Measurements from ENCODE around the gene BCL2. TPM values are rescaled to one million over a fixed set of nuclear protein-coding genes. Genes with fewer than 3 reads are reported as not detected.

Gene BCL2
- total RNA-seq, 2 donors from 2014 or later: 14.8 to 38.4 TPM

DNA sequence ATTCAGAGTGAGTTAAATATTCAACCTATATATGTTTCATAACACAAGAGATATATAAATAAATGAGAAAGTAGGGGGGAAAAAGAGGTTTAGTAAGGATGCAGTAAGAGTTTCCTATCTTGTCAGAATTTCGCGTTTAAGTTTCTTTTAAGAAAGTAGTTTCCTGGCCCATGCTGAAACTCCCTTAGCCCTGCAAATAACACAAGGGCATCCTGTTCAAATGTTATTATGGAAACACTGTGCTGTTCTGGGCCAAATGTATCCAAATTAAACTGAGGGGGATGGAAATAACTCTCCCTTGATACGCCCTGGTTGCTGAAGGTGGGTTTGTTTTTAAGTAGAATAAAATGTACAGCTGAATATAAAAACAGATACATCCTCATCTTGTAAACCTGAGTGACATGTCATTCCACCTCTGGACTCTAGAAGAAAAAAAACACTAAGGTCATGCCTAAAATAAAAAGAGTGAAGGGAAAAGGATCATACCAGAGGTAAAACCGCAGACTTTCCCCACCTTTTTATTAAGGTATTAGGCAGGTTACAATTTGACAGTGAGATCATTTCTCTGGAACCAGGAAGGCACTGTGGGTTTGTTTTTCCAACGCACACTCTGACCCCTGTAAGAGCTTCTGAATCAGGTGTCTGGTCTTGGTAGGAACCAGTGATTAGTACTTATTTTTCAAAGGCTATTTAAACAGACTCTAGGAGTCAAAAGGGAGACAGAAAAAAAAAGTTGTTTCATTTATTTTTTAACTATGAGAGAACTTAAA, 16.7 kb downstream of the BCL2 start:
- TF ChIP-seq POLR2A (IDR thresholded peaks at IDR 0.05) (no peak), POLR2AphosphoS5 (IDR thresholded peaks at IDR 0.05) (no peak)
- TF ChIP-seq, protein P1, sequence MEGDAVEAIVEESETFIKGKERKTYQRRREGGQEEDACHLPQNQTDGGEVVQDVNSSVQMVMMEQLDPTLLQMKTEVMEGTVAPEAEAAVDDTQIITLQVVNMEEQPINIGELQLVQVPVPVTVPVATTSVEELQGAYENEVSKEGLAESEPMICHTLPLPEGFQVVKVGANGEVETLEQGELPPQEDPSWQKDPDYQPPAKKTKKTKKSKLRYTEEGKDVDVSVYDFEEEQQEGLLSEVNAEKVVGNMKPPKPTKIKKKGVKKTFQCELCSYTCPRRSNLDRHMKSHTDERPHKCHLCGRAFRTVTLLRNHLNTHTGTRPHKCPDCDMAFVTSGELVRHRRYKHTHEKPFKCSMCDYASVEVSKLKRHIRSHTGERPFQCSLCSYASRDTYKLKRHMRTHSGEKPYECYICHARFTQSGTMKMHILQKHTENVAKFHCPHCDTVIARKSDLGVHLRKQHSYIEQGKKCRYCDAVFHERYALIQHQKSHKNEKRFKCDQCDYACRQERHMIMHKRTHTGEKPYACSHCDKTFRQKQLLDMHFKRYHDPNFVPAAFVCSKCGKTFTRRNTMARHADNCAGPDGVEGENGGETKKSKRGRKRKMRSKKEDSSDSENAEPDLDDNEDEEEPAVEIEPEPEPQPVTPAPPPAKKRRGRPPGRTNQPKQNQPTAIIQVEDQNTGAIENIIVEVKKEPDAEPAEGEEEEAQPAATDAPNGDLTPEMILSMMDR (IDR thresholded peaks at IDR 0.05): no peak
- H3K4me1 ChIP-seq (replicated peaks): no peaks in the 10 kb centered on the region
- DNase-seq (ENCODE audit: low spot score): no peak
- H3K36me3 ChIP-seq: no peaks in the 10 kb centered on the region
- H3K27me3 ChIP-seq (replicated peaks; ENCODE audit: insufficient read depth): no peaks in the 10 kb centered on the region
- intact Hi-C loops (cut with DNase I): no loop called here
- no peak overlapping the region for H3K4me3 ChIP-seq
- 59% methylated on average over 5 of the region's 5 CpGs for WGBS
- H3K9me3 ChIP-seq: no peaks in the 10 kb centered on the region
- H3K27ac ChIP-seq: no peak overlapping the region

DNA sequence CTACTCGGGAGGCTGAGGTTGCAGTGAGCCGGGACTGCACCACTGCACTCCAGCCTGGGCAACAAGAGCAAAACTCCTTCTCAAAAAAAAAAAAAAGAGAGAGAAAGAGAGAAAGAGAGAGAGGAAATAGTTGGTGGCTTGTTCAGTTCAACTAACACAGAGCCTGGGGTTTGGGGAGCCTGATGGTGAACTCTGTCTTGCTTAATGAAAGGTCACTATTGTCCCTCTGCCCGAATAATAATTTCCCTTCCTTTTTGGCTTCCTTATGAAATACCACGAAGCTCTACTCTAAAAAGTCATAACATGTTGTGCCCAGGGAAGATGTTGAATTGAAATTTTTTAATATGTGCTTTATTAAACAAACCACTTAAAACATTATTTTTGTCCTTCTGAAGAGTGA, 17.3 kb downstream of the BCL2 start:
- intact Hi-C loops (cut with DNase I): no loop called here
- no peak for DNase-seq (ENCODE audit: low spot score)
- 68% methylated on average over 4 of the region's 4 CpGs for WGBS
- Histone ChIP-seq H3K27ac (no peak overlapping the region), H3K4me3 (no peak overlapping the region), H3K36me3 (no peaks in the 10 kb centered on the region), H3K4me1 (replicated peaks) (no peaks in the 10 kb centered on the region), H3K9me3 (no peaks in the 10 kb centered on the region), H3K27me3 (replicated peaks; ENCODE audit: insufficient read depth) (no peaks in the 10 kb centered on the region)
- no peak for TF ChIP-seq POLR2AphosphoS5 (IDR thresholded peaks at IDR 0.05)
- TF ChIP-seq POLR2A (IDR thresholded peaks at IDR 0.05): no peak
- TF ChIP-seq, protein P1 (IDR thresholded peaks at IDR 0.05): no peak

DNA sequence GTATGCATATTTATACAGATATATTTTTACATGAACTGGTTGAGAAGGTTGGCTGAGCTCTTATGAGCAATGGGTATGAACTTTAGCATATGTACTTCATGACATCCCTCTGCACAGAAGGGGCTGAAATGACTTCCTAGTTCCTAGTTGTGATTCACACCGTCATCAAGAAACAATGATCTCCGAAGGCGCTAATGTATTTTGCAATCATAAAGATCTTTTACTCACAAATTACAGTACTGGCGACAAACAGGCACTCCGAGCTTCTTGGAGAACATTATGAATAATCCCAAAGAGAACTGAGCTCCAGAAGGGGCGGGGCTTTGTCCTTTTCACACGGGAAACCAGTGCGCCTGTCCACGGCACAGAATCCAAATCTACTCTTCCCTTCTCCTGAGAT, 18.1 kb downstream of the BCL2 start:
- DNase-seq (ENCODE audit: low spot score): no peak
- TF ChIP-seq POLR2AphosphoS5 (IDR thresholded peaks at IDR 0.05) (no peak), POLR2A (IDR thresholded peaks at IDR 0.05) (no peak)
- TF ChIP-seq, protein P1 (IDR thresholded peaks at IDR 0.05): no peak
- intact Hi-C loops (cut with DNase I): no loop called here
- Histone ChIP-seq H3K27me3 (replicated peaks; ENCODE audit: insufficient read depth) (no peaks in the 10 kb centered on the region), H3K27ac (no peak overlapping the region), H3K9me3 (no peaks in the 10 kb centered on the region), H3K4me1 (replicated peaks) (no peaks in the 10 kb centered on the region), H3K4me3 (no peak overlapping the region), H3K36me3 (no peaks in the 10 kb centered on the region)
- 78% methylated on average over 9 of the region's 9 CpGs for WGBS

DNA sequence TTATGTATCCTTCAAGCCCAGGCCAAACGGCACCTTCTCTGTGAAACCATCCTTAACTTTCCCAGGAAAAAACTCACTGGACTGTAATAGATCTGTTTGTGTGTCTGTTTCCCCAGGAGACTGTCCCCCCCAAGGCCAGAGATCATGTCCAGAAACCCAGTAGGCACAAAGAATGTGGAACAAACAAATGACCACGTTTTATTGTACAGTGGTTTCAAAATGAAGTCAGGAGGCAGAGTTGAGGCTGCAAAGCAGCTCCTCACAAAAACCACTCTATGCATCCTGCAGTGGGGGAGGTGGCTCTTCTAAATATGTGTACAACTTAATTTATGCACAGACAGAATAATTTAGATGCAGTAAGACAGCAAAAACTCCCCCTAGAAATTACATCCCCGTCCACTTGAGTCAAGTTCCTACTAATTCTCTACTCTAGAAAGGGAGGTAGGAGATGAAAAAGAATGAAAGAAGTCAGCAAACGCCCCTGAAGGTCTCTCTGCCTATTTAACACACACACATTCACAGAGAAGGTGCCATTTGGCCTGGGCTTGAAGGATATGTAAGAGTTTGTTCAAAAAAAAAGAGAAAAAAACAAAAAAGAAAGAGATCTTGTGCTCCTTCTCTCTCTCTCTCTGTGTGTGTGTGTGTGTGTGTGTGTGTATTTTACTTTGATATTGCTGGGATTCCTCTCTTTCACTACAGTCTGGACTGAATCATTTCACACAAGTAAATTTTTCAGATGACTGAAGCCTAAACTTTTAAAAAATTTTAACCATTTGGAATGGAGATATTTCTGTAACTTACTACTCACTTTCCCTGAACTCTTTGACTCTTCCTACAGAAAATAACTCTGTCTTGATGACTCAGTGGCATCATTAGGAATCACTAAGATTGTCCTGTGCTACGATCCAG, 19.5 kb downstream of the BCL2 start:
- intact Hi-C loops (cut with DNase I): no loop called here
- Histone ChIP-seq H3K4me1 (replicated peaks) (no peaks in the 10 kb centered on the region), H3K4me3 (no peak overlapping the region), H3K27ac (no peak overlapping the region), H3K27me3 (replicated peaks; ENCODE audit: insufficient read depth) (no peaks in the 10 kb centered on the region), H3K36me3 (no peaks in the 10 kb centered on the region), H3K9me3 (no peaks in the 10 kb centered on the region)
- TF ChIP-seq, protein P1 (IDR thresholded peaks at IDR 0.05): no peak
- TF ChIP-seq POLR2A (IDR thresholded peaks at IDR 0.05): no peak
- TF ChIP-seq POLR2AphosphoS5 (IDR thresholded peaks at IDR 0.05): no peak
- no peak for DNase-seq (ENCODE audit: low spot score)
- WGBS: 81% methylated on average over 5 of the region's 5 CpGs

All from prostate gland (tissue), 2 donors.